ENCODE results near the gene MVK.

Gene MVK

GRCh38 chr12:109567296-109567695, 6.3 kb upstream of the MVK start:
- DNase-seq (ENCODE audit: low spot score): no peak

- DNase-seq (ENCODE audit: low spot score): peak; percentile 11
These were observed 5.6 kb upstream of the MVK start for GRCh38 chr12:109567967-109568366.

- DNase-seq (ENCODE audit: low spot score): no peak
These were observed 5.1 kb upstream of the MVK start for GRCh38 chr12:109568486-109568885.

DNA sequence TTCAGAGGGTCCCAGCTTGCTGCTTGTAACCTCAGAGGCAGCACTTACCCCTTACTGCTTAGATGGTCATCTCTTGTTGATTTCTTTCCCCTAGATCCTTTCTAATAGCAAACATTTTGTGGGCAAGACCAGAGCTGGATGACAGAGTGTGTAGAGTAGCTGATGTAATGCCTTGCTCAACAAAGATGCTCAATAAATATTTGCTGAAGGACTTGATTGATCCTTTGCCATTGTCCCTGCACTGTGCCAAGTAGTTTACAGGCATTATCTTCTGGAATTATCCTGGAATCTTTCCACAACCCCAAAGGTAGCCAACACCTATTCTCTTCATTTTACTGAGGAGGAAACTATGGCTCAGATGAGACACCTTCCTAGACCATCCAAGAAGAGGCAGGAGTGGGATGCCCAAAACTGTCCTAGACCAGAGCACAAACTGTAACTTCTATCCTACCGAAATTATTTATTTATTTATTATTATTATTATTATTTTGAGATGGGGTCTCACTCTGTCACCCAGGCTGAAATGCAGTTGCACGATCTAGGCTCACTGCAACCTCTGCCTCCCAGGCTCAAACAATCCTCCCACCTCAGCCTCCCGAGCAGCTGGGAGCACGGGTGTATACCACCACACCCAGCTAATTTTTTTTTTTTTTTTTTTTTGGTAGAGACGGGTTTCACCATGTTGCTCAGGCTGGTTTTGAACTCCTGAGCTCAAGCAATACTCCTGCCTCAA, 1.7 kb upstream of the MVK start:
- no peak for DNase-seq (ENCODE audit: low spot score)

GRCh38 chr12:109572506-109572845, 1.1 kb upstream of the MVK start:
- no peak for DNase-seq (ENCODE audit: low spot score)

- no peak for DNase-seq (ENCODE audit: low spot score)
These were observed 285 bp downstream of the MVK start for GRCh38 chr12:109573914-109574244.

DNA sequence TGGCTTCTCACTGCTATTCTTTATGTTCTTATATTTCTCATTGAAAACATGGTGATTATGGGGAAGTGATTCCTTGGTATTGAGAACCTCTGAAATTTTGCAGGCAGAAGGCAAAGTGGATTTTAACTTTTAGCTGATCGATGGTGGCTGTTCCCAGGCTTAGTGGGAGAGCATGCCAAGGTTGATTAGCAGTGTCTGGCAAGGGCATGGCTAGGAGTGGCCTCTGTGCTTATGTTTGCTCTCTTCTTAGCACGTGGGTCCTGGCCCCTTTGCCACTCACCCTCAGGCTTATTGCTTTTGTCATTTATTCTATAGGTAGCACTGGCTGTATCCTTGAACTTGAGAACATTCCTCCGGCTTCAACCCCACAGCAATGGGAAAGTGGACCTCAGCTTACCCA, 2.1 kb downstream of the MVK start:
- DNase-seq (ENCODE audit: low spot score): no peak

DNA sequence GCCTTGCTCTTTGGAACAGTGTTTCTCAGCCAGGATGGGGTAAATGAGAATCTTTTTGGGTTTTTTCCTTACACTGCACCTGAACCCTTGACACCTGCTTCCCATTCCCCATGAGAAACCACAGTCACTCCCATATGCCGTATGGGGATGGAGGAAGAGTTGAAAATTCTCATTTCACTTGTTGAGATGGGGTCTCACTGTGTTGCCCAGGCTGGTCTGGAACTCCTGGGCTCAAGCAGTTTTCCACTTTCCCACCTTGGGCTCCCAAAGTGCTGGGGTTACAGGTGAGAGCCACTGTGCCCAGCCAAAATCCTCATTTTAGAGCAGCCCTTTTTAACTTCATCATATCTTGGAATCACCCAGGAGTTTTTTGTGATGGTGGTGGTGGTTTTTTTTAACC, 3.7 kb downstream of the MVK start:
- no peak for DNase-seq (ENCODE audit: low spot score)

GRCh38 chr12:109578330-109578927, 4.8 kb downstream of the MVK start:
- DNase-seq (ENCODE audit: low spot score): no peak

DNA sequence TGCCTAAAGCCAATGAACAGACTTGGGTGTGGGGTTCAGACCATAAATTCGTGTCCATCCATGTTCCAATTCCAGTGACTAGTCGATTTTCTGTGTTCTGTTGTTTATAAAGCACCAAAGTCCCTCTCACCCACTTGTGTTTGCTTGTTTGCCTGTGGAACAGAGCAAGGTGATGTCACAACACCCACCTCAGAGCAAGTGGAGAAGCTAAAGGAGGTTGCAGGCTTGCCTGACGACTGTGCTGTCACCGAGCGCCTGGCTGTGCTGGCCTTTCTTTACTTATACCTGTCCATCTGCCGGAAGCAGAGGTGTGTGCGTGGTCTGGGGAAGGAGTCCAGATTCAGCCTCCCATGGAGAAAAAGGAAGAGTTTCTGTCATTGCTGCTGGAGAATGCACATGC, 6.0 kb downstream of the MVK start:
- no peak for DNase-seq (ENCODE audit: low spot score)

- no peak for DNase-seq (ENCODE audit: low spot score)
These were observed 6.7 kb downstream of the MVK start for GRCh38 chr12:109580272-109580671.

- DNase-seq (ENCODE audit: low spot score): no peak
These were observed 7.2 kb downstream of the MVK start for GRCh38 chr12:109580684-109581333.

DNA sequence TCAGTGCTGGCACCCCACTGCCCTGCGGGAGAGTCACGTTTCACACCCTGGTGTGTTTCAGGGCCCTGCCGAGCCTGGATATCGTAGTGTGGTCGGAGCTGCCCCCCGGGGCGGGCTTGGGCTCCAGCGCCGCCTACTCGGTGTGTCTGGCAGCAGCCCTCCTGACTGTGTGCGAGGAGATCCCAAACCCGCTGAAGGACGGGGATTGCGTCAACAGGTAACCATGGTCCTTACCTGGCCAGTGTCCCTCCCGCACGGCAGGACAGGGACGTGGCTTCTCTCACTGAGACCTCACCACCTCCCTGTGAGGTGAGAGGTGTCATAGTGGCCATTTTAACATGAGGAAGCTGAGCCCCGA, 7.7 kb downstream of the MVK start:
- no peak for DNase-seq (ENCODE audit: low spot score)

- DNase-seq (ENCODE audit: low spot score): no peak
These were observed 8.3 kb downstream of the MVK start for GRCh38 chr12:109581856-109582255.

GRCh38 chr12:109582636-109583035, 9.0 kb downstream of the MVK start:
- no peak for DNase-seq (ENCODE audit: low spot score)

GRCh38 chr12:109583733-109584132, 10.1 kb downstream of the MVK start:
- no peak for DNase-seq (ENCODE audit: low spot score)

DNA sequence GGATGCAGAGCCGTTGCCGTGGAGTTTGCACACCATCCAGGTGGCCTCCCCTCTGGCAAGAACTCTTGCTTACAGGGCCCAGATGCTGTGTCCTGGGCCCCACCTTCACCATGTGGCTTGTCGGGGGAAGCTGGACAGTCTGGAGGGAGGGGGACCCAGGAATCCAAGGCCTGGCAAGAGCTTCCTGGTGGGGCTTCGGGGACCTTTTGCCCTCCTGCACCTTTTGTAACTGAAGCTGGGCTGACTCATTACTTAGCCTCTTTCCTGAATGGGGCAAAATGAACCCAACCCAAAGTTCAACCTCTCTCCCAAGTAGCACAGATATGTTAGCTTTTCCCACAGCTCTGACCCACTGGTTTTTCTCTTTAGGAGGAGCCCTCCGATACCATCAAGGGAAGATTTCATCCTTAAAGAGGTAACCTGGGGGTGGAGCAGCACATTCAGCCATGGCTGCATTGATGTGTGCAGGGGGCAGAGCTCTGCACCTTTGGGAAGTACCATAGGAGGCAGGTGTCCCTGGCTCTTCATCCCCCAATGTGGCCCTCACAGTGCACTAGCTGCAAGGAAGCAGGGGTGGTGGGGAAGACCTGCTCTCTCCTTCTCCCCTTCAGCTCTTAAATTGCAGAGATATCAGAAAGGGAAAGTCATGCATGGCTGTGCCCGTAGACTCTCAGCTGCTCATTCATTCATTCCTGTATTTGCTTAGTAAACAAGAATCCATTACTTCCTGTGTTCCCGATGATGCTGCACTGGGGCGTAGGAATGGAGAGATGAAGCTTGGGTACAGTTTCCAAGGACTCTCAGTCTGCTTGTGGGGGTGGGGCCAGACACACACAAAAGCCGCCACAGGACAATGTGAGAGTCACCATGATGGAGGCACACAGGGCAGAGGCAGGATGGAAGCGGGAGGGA, 13.0 kb downstream of the MVK start:
- no peak for DNase-seq (ENCODE audit: low spot score)

GRCh38 chr12:109587921-109588320, 14.3 kb downstream of the MVK start:
- DNase-seq (ENCODE audit: low spot score): no peak

- DNase-seq (ENCODE audit: low spot score): no peak
These were observed 15.1 kb downstream of the MVK start for GRCh38 chr12:109588461-109589239.

DNA sequence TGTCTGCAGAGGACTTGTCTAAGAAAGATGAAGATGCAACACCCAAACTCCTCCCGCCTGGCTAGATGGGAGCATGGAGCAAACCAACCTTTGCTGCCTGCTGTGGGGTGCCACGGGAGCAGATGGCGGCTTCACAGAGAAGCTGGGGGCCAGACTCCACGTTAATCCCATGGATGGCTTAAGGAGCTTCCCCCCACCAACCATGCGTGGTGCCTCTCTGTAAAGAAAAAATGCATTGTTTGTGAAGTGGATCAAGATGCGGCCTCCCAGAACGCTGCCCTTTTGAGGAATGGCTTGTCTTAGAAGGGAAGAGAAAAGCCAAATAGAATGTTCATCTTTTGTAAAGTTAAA, 15.6 kb downstream of the MVK start:
- DNase-seq (ENCODE audit: low spot score): no peak

GRCh38 chr12:109589691-109590245, 16.2 kb downstream of the MVK start:
- DNase-seq (ENCODE audit: low spot score): no peak

DNA sequence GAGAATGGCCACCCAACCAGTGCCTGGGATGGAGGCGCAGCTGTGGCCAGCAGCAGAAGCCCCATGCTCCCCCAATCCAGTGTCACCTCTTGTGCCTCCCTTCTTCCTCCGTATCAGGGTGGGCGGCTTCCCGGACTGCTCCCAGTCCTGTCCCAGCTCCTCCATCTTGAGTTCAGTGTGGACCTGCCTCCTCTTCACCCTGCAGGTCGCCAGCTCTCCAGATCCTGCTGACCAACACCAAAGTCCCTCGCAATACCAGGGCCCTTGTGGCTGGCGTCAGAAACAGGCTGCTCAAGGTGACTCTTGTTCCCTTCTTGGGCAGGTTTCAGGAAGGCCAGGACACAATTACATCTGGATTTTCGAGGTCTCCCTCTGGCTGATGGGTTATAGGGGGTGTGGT, 17.0 kb downstream of the MVK start:
- DNase-seq (ENCODE audit: low spot score): no peak
